HEK293 (cell line): ENCODE data around the gene ACTL6B.

Source experiments
- CTCF ChIA-PET: fragments of 350-600 bp; formaldehyde crosslinking; extraction: SDS; loops from one replicate; lab custom pipeline; 2021; ENCODE audit warnings: antibody characterized with exemption; lab: Yijun Ruan, JAX
- POLR2A ChIA-PET: fragments of 300-600 bp; formaldehyde crosslinking; extraction: SDS; loops from one replicate; lab custom pipeline; 2020; ENCODE audit warnings: antibody characterized with exemption, inconsistent platforms; lab: Yijun Ruan, JAX
- H3K27ac ChIP-seq: fragments of 200-500 bp; sonication (Bioruptor generic); 2 replicates; pipeline ENCODE4 v1.5.1; 2014; ENCODE audit warnings: low read depth, low read length, control low read depth, inconsistent platforms; ENCODE audit errors: extremely low read depth
- H3K36me3 ChIP-seq, 2 experiments: fragments of 200-500 bp in 1 of 2; sonication (Bioruptor generic) in 1 of 2; 1 replicate in 1 of 2; 2 replicates in 1 of 2; pipeline ENCODE4 v1.5.1; 2014 to 2017; ENCODE audit warnings: inconsistent platforms in 2 of 2, low read length in 2 of 2; ENCODE audit not compliant: control insufficient read depth in 2 of 2, insufficient read depth in 1 of 2
- H3K4me1 ChIP-seq: fragments of 200-500 bp; sonication (Bioruptor generic); 2 replicates; pipeline ENCODE4 v1.5.1; 2014; ENCODE audit warnings: mild to moderate bottlenecking, low read length, inconsistent platforms; ENCODE audit not compliant: control insufficient read depth, insufficient read depth
- H3K4me3 ChIP-seq: 2 replicates; pipeline ENCODE4 v1.5.1; 2011; ENCODE audit warnings: low read depth, mild to moderate bottlenecking, control low read depth, low read length, moderate library complexity
- H3K9me3 ChIP-seq: fragments of 200-500 bp; sonication (Bioruptor generic); 2 replicates; pipeline ENCODE4 v1.5.1; 2014; ENCODE audit warnings: low read depth, low read length, inconsistent platforms; ENCODE audit not compliant: control insufficient read depth, insufficient read depth
- PATZ1 ChIP-seq: fragments of 450-650 bp; formaldehyde crosslinking; IDR thresholded peaks from 2 replicates; pipeline ENCODE4 v1.5.1; 2016; ENCODE audit warnings: missing biosample characterization, missing genetic modification characterization
- PRDM1 ChIP-seq: fragments of 450-650 bp; formaldehyde crosslinking; IDR thresholded peaks from 2 replicates; pipeline ENCODE4; 2016; ENCODE audit warnings: missing biosample characterization, missing genetic modification characterization
- SP7 ChIP-seq: fragments of 450-650 bp; formaldehyde crosslinking; IDR thresholded peaks from 2 replicates; pipeline ENCODE4 v1.5.1; 2016; ENCODE audit warnings: missing biosample characterization, missing genetic modification characterization
- YY2 ChIP-seq: fragments of 450-650 bp; formaldehyde crosslinking; IDR thresholded peaks from 2 replicates; pipeline ENCODE4 v1.5.1; 2016; ENCODE audit warnings: missing biosample characterization, missing genetic modification characterization
- ZBTB21 ChIP-seq: fragments of 450-650 bp; formaldehyde crosslinking; IDR thresholded peaks from 2 replicates; pipeline ENCODE4 v1.5.1; 2017; ENCODE audit warnings: missing biosample characterization, missing genetic modification characterization
- ZBTB6 ChIP-seq: fragments of 450-650 bp; formaldehyde crosslinking; IDR thresholded peaks from 2 replicates; pipeline ENCODE4 v1.5.1; 2017; ENCODE audit warnings: missing biosample characterization, missing genetic modification characterization
- ZBTB7A ChIP-seq: fragments of 450-650 bp; formaldehyde crosslinking; IDR thresholded peaks from 2 replicates; pipeline ENCODE4 v1.5.1; 2016; ENCODE audit warnings: low read depth, missing biosample characterization, missing genetic modification characterization
- ZBTB8A ChIP-seq: fragments of 450-650 bp; formaldehyde crosslinking; IDR thresholded peaks from 2 replicates; pipeline ENCODE4 v1.5.1; 2016; ENCODE audit warnings: missing biosample characterization, missing genetic modification characterization
- ZNF18 ChIP-seq: fragments of 450-650 bp; formaldehyde crosslinking; IDR thresholded peaks from 2 replicates; pipeline ENCODE4 v1.5.1; 2016; ENCODE audit warnings: missing biosample characterization, missing genetic modification characterization
- ZNF23 ChIP-seq: fragments of 450-650 bp; formaldehyde crosslinking; IDR thresholded peaks from 2 replicates; pipeline ENCODE4 v1.5.1; 2016; ENCODE audit warnings: missing biosample characterization, missing genetic modification characterization, borderline replicate concordance
- ZNF248 ChIP-seq: fragments of 450-650 bp; formaldehyde crosslinking; IDR thresholded peaks from 2 replicates; pipeline ENCODE4 v1.5.1; 2017; ENCODE audit warnings: missing biosample characterization, missing genetic modification characterization
- ZNF513 ChIP-seq: fragments of 450-650 bp; IDR thresholded peaks from 2 replicates; pipeline ENCODE4 v1.5.1; 2018; ENCODE audit warnings: missing biosample characterization, missing genetic modification characterization
- ZNF544 ChIP-seq: fragments of 450-650 bp; formaldehyde crosslinking; IDR thresholded peaks from 2 replicates; pipeline ENCODE4 v1.5.0; 2017; ENCODE audit warnings: missing biosample characterization, missing genetic modification characterization
- ZNF548 ChIP-seq: fragments of 450-650 bp; formaldehyde crosslinking; IDR thresholded peaks from 2 replicates; pipeline ENCODE4 v1.5.1; 2016; ENCODE audit warnings: missing biosample characterization, missing genetic modification characterization
- ZNF571 ChIP-seq: fragments of 450-650 bp; formaldehyde crosslinking; IDR thresholded peaks from 2 replicates; pipeline ENCODE4 v1.5.0; 2017; ENCODE audit warnings: missing biosample characterization, missing genetic modification characterization
- ZNF621 ChIP-seq: fragments of 450-650 bp; formaldehyde crosslinking; IDR thresholded peaks from 2 replicates; pipeline ENCODE4 v1.5.1; 2017; ENCODE audit warnings: missing biosample characterization, missing genetic modification characterization
- ZNF629 ChIP-seq: fragments of 450-650 bp; formaldehyde crosslinking; IDR thresholded peaks from 2 replicates; pipeline ENCODE4 v1.5.1; 2017; ENCODE audit warnings: missing biosample characterization, missing genetic modification characterization
- ZNF792 ChIP-seq: fragments of 450-650 bp; formaldehyde crosslinking; IDR thresholded peaks from 2 replicates; pipeline ENCODE4 v1.5.1; 2016; ENCODE audit warnings: missing biosample characterization, missing genetic modification characterization
- ZNF843 ChIP-seq: fragments of 450-650 bp; formaldehyde crosslinking; IDR thresholded peaks from 2 replicates; pipeline ENCODE4 v1.5.1; 2016; ENCODE audit warnings: missing biosample characterization, missing genetic modification characterization
- ZSCAN16 ChIP-seq: fragments of 450-650 bp; formaldehyde crosslinking; IDR thresholded peaks from 2 replicates; pipeline ENCODE4 v1.5.1; 2016; ENCODE audit warnings: missing biosample characterization, missing genetic modification characterization
- TF ChIP-seq, protein P1 (sequence below): fragments of 450-650 bp; formaldehyde crosslinking; IDR thresholded peaks from 2 replicates; pipeline ENCODE4 v1.5.1; 2017; ENCODE audit warnings: missing biosample characterization, missing genetic modification characterization
- TF ChIP-seq, protein P2 (sequence below): fragments of 450-650 bp; formaldehyde crosslinking; IDR thresholded peaks from 2 replicates; pipeline ENCODE4 v1.5.1; 2017; ENCODE audit warnings: missing biosample characterization, missing genetic modification characterization
- TF ChIP-seq, protein P3 (sequence below): fragments of 450-650 bp; formaldehyde crosslinking; IDR thresholded peaks from 2 replicates; pipeline ENCODE4 v1.5.1; 2016; ENCODE audit warnings: missing biosample characterization, missing genetic modification characterization

Gene ACTL6B

GRCh38 chr7:100649826-100650565 is 6.3 kb downstream of the ACTL6B start:
- Histone ChIP-seq H3K4me1 (no peaks in the 10 kb centered on the region), H3K4me3 (no peak overlapping the region), H3K27ac (no peak overlapping the region), H3K36me3 (no peaks in the 10 kb centered on the region), H3K9me3 (no peaks in the 10 kb centered on the region)
- CTCF ChIA-PET = interaction anchor here (0.6 kb wide), 1 partner anchor 1177 kb away, joined by 4 read pairs; no protein-coding TSS in a partner anchor
- POLR2A ChIA-PET = interaction anchor here (1.3 kb wide), 1 partner anchor 64 kb away, joined by 10 read pairs; the partner anchor contains the start of genes FBXO24 and LRCH4
- 0 out of 2 replicates have a peak, but pooled peaks have one; percentile 20 for TF ChIP-seq ZNF621 (tag by site-specific recombination)
- peak; percentile 59; the same call in 1 of the 2 replicates for TF ChIP-seq YY2 (tag by site-specific recombination)
- TF ChIP-seq, protein P1, sequence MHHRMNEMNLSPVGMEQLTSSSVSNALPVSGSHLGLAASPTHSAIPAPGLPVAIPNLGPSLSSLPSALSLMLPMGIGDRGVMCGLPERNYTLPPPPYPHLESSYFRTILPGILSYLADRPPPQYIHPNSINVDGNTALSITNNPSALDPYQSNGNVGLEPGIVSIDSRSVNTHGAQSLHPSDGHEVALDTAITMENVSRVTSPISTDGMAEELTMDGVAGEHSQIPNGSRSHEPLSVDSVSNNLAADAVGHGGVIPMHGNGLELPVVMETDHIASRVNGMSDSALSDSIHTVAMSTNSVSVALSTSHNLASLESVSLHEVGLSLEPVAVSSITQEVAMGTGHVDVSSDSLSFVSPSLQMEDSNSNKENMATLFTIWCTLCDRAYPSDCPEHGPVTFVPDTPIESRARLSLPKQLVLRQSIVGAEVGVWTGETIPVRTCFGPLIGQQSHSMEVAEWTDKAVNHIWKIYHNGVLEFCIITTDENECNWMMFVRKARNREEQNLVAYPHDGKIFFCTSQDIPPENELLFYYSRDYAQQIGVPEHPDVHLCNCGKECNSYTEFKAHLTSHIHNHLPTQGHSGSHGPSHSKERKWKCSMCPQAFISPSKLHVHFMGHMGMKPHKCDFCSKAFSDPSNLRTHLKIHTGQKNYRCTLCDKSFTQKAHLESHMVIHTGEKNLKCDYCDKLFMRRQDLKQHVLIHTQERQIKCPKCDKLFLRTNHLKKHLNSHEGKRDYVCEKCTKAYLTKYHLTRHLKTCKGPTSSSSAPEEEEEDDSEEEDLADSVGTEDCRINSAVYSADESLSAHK = no peak
- no peak for TF ChIP-seq ZNF571 (tag by site-specific recombination)
- no peak for TF ChIP-seq ZNF792 (tag by site-specific recombination)
- TF ChIP-seq ZNF513 (tag by site-specific recombination) = no peak
- TF ChIP-seq SP7 (tag by site-specific recombination) = no peak
- TF ChIP-seq, protein P2, sequence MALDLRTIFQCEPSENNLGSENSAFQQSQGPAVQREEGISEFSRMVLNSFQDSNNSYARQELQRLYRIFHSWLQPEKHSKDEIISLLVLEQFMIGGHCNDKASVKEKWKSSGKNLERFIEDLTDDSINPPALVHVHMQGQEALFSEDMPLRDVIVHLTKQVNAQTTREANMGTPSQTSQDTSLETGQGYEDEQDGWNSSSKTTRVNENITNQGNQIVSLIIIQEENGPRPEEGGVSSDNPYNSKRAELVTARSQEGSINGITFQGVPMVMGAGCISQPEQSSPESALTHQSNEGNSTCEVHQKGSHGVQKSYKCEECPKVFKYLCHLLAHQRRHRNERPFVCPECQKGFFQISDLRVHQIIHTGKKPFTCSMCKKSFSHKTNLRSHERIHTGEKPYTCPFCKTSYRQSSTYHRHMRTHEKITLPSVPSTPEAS (tag by site-specific recombination) = peak; percentile 91
- no peak for TF ChIP-seq ZBTB21 (tag by site-specific recombination)
- TF ChIP-seq ZNF23 (tag by site-specific recombination) = no peak
- TF ChIP-seq ZNF544 = no peak
- TF ChIP-seq ZNF548 (tag by site-specific recombination) = no peak
- TF ChIP-seq ZNF843 (tag by site-specific recombination) = no peak
- TF ChIP-seq, protein P3, sequence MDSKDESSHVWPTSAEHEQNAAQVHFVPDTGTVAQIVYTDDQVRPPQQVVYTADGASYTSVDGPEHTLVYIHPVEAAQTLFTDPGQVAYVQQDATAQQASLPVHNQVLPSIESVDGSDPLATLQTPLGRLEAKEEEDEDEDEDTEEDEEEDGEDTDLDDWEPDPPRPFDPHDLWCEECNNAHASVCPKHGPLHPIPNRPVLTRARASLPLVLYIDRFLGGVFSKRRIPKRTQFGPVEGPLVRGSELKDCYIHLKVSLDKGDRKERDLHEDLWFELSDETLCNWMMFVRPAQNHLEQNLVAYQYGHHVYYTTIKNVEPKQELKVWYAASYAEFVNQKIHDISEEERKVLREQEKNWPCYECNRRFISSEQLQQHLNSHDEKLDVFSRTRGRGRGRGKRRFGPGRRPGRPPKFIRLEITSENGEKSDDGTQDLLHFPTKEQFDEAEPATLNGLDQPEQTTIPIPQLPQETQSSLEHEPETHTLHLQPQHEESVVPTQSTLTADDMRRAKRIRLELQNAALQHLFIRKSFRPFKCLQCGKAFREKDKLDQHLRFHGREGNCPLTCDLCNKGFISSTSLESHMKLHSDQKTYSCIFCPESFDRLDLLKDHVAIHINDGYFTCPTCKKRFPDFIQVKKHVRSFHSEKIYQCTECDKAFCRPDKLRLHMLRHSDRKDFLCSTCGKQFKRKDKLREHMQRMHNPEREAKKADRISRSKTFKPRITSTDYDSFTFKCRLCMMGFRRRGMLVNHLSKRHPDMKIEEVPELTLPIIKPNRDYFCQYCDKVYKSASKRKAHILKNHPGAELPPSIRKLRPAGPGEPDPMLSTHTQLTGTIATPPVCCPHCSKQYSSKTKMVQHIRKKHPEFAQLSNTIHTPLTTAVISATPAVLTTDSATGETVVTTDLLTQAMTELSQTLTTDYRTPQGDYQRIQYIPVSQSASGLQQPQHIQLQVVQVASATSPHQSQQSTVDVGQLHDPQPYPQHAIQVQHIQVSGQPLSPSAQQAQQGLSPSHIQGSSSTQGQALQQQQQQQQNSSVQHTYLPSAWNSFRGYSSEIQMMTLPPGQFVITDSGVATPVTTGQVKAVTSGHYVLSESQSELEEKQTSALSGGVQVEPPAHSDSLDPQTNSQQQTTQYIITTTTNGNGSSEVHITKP = no peak
- peak; percentile 71; the same call in 1 of the 2 replicates for TF ChIP-seq ZNF248 (tag by site-specific recombination)
- TF ChIP-seq ZBTB7A (tag by site-specific recombination) = no peak
- TF ChIP-seq ZBTB6 (tag by site-specific recombination) = no peak
- no peak for TF ChIP-seq PATZ1 (tag by site-specific recombination)
- no peak for TF ChIP-seq ZSCAN16
- TF ChIP-seq PRDM1 (tag by site-specific recombination) = peak; percentile 52; the same call in 1 of the 2 replicates
- TF ChIP-seq ZNF629 (tag by site-specific recombination) = no peak
- TF ChIP-seq ZNF18 = peak; percentile 66; the same call in 1 of the 2 replicates
- TF ChIP-seq ZBTB8A (tag by site-specific recombination) = no peak
